Central memory CD8-positive, alpha-beta T cell (primary cell): Measurements from ENCODE around the gene MAMDC4.
A peak's percentile ranks its signal among the peaks of the same experiment; 100 is the strongest.
"Not testable (repeated sequence)": the region's sequence is repeated elsewhere in the genome, so short reads cannot be mapped to it uniquely, and the experiment has no call there.

Experiments
- ATAC-seq: fragments of 150-1000 bp; cut with Tn5 transposase; replicated peaks from 2 replicates; pipeline ENCODE4 v1.10.0; 2022; ENCODE audit warnings: mild to moderate bottlenecking, moderate FRiP score, moderate number of reproducible peaks; ENCODE audit not compliant: poor library complexity, severe bottlenecking; ENCODE audit errors: extremely low read depth
- DNase-seq, 2 donors: peaks; one replicate each; pipeline ENCODE4 v3.0.0; 2021; ENCODE audit warnings: low spot score in 2 of 2
- H3K27ac Mint-ChIP-seq: one replicate; pipeline ENCODE4 v1.8.0; 2022; ENCODE audit warnings: low read depth, mild to moderate bottlenecking, moderate library complexity, mixed read lengths
- H3K27me3 Mint-ChIP-seq: one replicate; pipeline ENCODE4 v1.8.0; 2022; ENCODE audit warnings: mixed read lengths
- H3K36me3 Mint-ChIP-seq: one replicate; pipeline ENCODE4 v1.8.0; 2022; ENCODE audit warnings: mild to moderate bottlenecking, moderate library complexity, mixed read lengths; ENCODE audit not compliant: insufficient read depth
- H3K4me1 Mint-ChIP-seq: one replicate; pipeline ENCODE4 v1.8.0; 2022; ENCODE audit warnings: mixed read lengths
- H3K4me3 Mint-ChIP-seq: one replicate; pipeline ENCODE4 v1.8.0; 2022; ENCODE audit warnings: mild to moderate bottlenecking, moderate library complexity, mixed read lengths
- H3K9me3 Mint-ChIP-seq: one replicate; pipeline ENCODE4 v1.8.0; 2022; ENCODE audit warnings: mixed read lengths

Gene MAMDC4

DNA sequence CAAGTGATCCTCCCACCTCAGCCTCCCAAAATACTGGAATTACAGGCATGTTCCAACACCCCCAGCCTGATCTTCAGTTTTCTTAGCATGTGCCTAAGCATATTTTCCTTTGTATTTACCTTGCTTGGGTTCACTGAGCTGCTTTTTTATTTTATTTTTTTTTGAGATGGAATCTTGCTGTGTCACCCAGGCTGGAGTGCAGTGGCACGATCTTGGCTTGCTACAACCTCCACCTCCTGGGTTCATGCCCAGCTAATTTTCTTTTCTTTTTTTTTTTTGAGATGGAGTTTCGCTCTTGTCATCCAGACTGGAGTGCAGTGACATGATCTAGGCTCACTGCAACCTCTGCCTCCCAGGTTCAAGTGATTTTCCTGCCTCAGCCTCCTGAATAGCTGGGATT is 17.5 kb downstream of the MAMDC4 start:
- not testable (repeated sequence) for H3K36me3 Mint-ChIP-seq, H3K4me3 Mint-ChIP-seq, H3K4me1 Mint-ChIP-seq, H3K27ac Mint-ChIP-seq, H3K9me3 Mint-ChIP-seq, DNase-seq, ATAC-seq, H3K27me3 Mint-ChIP-seq

DNA sequence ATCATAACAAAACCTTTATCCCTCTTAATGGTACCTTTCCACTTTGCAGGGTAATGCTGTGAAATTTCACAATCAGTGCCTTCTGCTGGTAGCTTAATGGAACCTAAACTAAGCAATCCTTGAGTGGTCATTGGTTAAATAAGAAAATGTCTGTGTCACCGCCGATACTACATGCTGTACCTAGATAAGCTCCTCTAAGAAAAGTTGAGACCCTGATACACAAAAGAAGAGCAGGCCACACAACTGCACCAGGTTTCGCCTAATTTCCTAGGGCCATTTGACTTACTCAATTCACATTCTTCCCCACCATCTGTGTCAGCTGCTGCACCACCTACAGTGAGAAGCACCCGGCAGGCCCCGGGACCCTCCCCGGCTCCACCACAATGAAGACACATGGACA is 23.0 kb downstream of the MAMDC4 start:
- peaks cover 3% of the 10 kb centered on the region for H3K36me3 Mint-ChIP-seq
- H3K9me3 Mint-ChIP-seq, result no peaks in the 10 kb centered on the region
- DNase-seq (no peak), ATAC-seq (no peak)
- H3K4me3 Mint-ChIP-seq, result no peak overlapping the region
- H3K27me3 Mint-ChIP-seq, result no peaks in the 10 kb centered on the region
- H3K4me1 Mint-ChIP-seq, result no peaks in the 10 kb centered on the region
- no peak overlapping the region for H3K27ac Mint-ChIP-seq

DNA sequence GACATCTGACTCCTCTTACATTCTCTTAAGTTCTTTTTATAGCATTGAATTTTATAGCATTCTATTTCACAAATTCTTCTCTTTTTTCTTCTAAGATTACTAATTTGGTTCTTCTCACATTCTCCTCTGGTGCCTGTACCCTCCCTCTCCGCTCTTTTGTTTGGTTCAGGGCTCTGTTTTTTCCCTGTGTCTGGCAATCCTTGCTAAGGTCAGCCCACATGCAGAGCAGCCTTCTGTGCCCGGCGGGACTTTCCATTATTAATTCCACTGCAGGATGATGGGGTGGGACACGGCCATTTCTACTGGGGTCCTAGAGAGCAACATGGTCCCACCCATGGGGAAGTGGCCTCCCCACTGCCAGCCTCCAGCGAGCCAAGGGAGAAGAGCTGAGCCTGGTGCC is 24.3 kb downstream of the MAMDC4 start:
- Mint-ChIP-seq H3K4me1 (peaks cover under 1% of the 10 kb centered on the region), H3K4me3 (no peak overlapping the region), H3K27ac (no peak overlapping the region), H3K9me3 (no peaks in the 10 kb centered on the region), H3K27me3 (no peaks in the 10 kb centered on the region), H3K36me3 (peaks cover 4% of the 10 kb centered on the region)
- DNase-seq, result no peak
- no peak for ATAC-seq

DNA sequence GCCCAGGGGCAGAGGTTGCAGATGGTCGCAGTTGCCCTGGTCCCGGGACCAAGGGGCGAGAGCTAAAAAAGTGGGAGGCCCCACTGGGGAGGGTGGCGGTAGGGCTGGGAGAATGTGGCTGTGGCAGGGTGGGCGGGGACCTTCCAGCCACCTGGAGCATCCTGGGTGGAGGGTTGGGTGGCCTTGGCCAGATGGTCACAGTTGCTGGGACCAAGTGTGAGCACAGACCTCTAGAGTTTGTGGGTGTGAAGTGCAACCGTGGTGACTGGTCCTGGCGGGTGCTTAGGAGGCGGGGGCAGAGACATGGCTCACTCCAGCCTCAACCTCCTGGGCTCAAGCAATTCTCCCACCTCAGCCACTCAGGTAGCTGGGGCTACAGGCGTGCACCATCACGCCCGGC is 28.5 kb downstream of the MAMDC4 start:
- ATAC-seq (no peak), DNase-seq (no peak)
- Mint-ChIP-seq H3K27ac (no peak overlapping the region), H3K4me3 (peak overlapping the region; percentile 16), H3K36me3 (peaks cover 3% of the 10 kb centered on the region), H3K4me1 (peaks cover 13% of the 10 kb centered on the region), H3K27me3 (no peaks in the 10 kb centered on the region), H3K9me3 (no peaks in the 10 kb centered on the region)

DNA sequence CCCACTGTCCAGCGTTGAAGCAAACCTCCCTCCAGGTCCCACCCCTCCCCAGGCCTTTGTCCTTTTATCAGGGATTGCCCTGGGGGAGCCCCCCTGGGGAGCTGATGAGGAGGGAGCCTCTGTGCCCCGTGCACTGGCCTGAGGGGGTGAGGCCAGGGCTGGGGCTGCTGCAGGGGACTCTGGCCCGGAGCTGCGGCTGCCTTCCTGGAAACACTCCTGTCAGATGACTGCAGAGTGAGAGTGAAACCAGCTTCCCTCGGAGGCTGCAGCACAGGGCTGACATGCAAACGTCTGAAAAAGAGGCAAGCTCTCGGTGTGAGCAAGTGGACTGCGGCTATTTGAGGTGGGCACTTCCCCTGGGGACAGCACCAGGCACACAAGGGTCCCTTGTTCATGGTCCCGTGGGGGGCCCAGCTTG is 29.6 kb downstream of the MAMDC4 start:
- DNase-seq (no peak), ATAC-seq (no peak)
- no peaks in the 10 kb centered on the region for H3K9me3 Mint-ChIP-seq
- peak overlapping the region; percentile 87 for H3K27ac Mint-ChIP-seq
- no peaks in the 10 kb centered on the region for H3K27me3 Mint-ChIP-seq
- H3K4me3 Mint-ChIP-seq, result peak overlapping the region; percentile 78
- H3K4me1 Mint-ChIP-seq, result peaks cover 13% of the 10 kb centered on the region
- H3K36me3 Mint-ChIP-seq, result peaks cover 6% of the 10 kb centered on the region

DNA sequence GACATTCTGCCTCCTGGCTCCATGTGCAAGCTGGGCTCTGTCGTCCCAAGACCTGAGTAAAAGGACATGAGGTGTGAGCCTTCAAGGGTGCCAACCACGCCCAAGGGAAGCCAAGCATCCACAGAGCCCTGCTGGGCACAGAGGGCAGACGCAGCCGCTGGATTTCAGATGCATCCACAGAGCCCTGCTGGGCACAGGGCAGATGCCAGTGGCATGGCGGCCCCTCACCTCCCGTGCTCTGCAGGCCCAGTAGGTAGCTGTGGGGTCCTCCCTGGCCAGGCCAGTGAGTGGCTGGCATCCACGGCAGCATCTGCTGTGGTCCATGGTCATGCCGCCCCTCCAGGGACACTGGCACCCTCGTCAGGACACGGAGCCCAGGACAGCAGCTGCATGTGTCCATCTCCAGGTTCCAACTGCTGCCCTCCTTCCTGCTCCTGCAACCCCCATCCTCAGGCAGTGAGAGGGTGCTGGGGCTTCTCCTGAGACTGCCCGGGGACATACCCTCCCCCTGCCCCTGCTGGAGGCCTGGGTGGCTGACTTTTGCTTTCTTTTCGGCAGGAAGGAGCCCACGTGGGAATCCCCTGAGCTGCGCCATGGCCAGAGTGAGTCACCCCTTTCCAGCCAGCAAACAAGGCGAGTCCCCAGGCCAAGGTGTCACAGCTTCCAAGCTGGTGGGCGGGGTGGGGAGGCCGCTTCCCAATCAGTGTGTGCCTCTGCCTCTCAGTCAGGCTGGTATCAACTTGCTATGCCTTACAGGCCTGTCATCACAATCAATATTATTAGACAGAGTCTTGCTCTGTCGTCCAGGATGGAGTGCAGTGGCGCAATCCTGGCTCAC is 30.2 kb downstream of the MAMDC4 start:
- Mint-ChIP-seq H3K4me1 (peaks cover 18% of the 10 kb centered on the region), H3K36me3 (peaks cover 6% of the 10 kb centered on the region), H3K9me3 (no peaks in the 10 kb centered on the region), H3K4me3 (peak overlapping the region; percentile 78), H3K27ac (peak overlapping the region; percentile 87), H3K27me3 (no peaks in the 10 kb centered on the region)
- peak; percentile 53 to 77 for DNase-seq
- ATAC-seq, result peak; percentile 61

DNA sequence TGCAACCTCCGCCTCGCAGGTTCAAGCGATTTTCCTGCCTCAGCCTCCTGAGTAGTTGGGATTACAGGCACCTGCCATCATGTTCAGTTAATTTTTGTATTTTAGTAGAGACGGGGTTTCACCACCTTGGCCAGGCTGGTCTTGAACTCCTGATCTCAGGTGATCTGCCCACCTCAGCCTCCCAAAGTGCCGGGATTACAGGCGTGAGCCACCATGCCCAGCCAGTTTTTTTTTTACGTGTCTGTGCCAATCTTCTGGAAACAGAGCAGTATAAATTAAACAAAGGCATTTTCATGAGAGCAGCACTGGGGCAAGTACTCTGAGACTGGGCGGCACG is 30.8 kb downstream of the MAMDC4 start:
- Mint-ChIP-seq H3K4me3 (peak overlapping the region; percentile 78), H3K4me1 (peaks cover 20% of the 10 kb centered on the region), H3K27ac (peak overlapping the region; percentile 87)
- ATAC-seq, H3K36me3 Mint-ChIP-seq, H3K9me3 Mint-ChIP-seq, H3K27me3 Mint-ChIP-seq, DNase-seq: not testable (repeated sequence)

DNA sequence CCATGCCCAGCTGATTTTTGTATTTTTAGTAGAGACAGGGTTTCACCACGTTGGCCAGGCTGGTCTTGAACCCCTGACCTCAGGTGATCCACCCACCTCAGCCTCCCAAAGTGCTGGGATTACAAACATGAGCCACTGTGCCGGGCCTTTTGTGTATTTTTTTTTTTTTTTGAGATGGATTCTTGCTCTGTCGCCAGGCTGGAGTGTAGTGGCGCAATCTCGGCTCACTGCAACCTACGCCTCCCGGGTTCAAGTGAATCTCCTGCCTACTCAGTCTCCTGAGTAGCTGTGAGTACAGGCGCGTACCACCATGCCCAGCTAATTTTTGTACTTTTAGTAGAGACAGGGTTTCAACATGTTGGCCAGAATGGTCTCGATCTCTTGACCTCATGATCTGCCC is 31.5 kb downstream of the MAMDC4 start:
- not testable (repeated sequence) for H3K9me3 Mint-ChIP-seq, H3K27me3 Mint-ChIP-seq, H3K27ac Mint-ChIP-seq, ATAC-seq, DNase-seq, H3K36me3 Mint-ChIP-seq, H3K4me3 Mint-ChIP-seq
- H3K4me1 Mint-ChIP-seq, result peaks cover 20% of the 10 kb centered on the region

DNA sequence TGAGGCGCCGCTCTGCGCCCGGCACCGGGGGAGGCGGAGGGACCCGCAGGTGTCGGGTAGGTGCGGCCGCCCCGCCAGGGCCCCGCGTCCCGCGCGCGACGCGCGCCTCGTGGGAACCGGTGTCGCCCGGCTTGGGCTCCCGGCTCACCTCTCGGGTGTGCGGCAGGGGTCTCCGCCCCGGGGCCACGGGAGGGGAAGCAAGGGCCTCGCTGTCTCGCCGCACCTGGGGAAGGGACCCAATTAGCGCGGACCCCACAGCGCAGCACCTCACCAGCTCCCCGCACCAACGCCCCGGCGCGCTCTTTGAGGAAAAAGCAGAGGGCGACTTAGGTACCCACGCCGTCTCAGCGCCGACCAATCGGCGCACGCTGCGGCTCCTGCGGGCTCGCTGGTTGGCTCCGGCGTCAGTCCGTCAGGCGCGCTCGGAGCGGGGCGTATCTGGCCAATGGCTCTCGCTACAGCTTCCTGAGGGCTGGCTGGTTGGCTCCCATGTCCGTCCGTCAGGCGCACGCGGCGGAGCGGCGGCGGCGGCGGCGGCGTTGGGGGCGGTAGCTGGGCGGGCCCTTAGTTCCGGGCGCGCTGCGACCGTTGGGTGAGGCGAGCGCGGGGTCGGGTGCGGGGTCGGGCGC is 33.9 kb downstream of the MAMDC4 start, which contains the start of gene TRAF2:
Gene TRAF2 (plus strand): TSS at position 567 of the 629 bp plus-strand sequence. CDS start 12,225 bp downstream, outside the sequence.
- H3K4me3 Mint-ChIP-seq, result peak within 1 kb of the TSS; percentile 73
- no peaks in the 10 kb centered on the region for H3K9me3 Mint-ChIP-seq
- peaks cover 3% of the 10 kb centered on the region for H3K36me3 Mint-ChIP-seq
- peak; percentile 91 to 97 for DNase-seq
- no peaks in the 10 kb centered on the region for H3K27me3 Mint-ChIP-seq
- H3K27ac Mint-ChIP-seq, result peak within 1 kb of the TSS; percentile 77
- peaks cover 20% of the 10 kb centered on the region for H3K4me1 Mint-ChIP-seq
- ATAC-seq, result peak; percentile 89

DNA sequence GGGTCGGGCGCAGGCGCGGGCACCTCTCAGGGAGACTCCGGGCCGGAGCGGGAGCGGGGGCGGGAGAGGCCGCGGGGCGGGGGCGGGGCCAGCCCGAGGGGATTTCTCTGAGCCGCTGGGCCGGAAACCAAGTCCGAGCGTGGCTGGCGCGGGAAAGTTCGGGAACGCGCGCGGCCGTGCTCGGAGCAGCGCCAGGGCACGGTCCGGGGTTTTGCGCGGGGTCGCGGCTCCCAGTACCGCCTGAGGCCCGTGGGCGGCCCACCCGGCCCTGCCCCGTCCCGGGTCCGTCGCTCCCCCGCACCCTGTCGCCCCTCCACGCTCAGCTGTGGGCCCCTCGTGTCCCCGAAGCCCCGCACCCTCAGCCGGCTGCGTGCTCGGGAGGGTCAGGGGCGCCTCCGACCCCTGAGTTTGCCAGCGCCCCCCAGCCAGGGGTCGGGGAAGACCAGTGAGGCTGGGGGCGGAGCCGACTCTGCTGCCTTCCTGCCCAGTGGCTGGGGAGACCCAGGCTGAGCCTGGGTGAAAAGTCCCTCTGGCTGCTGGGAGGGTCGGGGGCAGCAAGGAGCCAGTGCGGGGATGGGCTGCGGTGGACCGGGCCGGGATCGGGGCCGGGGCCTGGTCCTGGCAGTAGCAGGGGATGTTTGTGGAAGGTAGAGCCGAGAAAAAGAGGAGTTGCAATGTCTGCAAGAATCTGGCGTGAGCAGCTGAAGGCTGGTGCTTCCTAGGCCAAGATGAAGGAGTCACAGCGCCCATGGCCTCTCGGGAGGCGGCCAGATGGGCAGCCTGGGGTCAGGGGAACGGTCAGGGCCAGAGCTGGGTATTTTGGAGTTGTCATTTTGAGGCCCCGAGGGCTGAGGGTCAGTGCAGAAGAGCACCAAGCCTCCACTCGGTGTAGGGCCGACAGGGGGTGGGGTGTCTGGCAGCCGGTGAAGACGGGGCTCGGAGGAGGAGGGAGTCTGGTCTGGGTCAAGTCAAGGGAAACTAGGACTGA is 34.8 kb downstream of the MAMDC4 start:
- peak overlapping the region; percentile 73 for H3K4me3 Mint-ChIP-seq
- H3K36me3 Mint-ChIP-seq, result peaks cover 8% of the 10 kb centered on the region
- DNase-seq, result no peak
- peak; percentile 55 for ATAC-seq
- peaks cover 15% of the 10 kb centered on the region for H3K4me1 Mint-ChIP-seq
- no peaks in the 10 kb centered on the region for H3K27me3 Mint-ChIP-seq
- no peaks in the 10 kb centered on the region for H3K9me3 Mint-ChIP-seq
- H3K27ac Mint-ChIP-seq, result peak overlapping the region; percentile 77

DNA sequence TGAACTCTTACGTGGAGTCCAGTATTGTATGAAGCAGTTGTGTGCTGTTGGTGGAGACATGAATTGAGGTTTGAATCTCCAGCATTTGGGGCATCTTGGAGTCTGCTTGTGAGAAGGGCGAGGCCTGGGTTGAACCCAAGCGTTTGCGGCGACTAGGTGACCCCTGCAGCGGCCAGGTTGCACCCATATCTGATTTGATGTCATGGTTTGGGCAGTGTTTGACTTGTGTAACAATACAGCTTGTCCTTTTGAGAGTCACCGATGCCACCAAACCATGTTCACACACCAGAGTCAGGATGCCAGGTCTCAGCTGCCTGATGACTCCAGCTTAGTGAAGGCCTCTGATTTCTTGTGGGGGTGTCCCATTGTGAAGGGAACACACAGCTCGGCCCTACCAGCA is 36.3 kb downstream of the MAMDC4 start:
- no peaks in the 10 kb centered on the region for H3K27me3 Mint-ChIP-seq
- H3K36me3 Mint-ChIP-seq, result peaks cover 10% of the 10 kb centered on the region
- no peaks in the 10 kb centered on the region for H3K9me3 Mint-ChIP-seq
- no peak for DNase-seq
- peaks cover 6% of the 10 kb centered on the region for H3K4me1 Mint-ChIP-seq
- H3K4me3 Mint-ChIP-seq, result peak overlapping the region; percentile 73
- no peak for ATAC-seq
- H3K27ac Mint-ChIP-seq, result peak overlapping the region; percentile 77

DNA sequence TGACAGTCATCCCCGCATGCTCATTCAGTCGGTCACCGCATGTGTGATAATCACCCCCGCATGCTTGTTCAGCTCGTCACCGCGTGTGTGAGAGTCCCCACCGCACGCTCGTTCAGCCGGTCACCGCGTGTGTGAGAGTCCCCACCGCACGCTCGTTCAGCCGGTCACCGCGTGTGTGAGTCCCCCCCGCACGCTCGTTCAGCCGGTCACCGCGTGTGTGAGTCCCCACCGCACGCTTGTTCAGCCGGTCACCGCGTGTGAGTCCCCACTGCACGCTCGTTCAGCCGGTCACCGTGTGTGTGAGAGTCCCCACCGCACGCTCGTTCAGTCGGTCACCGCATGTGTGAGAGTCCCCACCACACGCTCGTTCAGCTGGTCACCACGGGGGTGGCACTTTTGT is 37.7 kb downstream of the MAMDC4 start:
- Mint-ChIP-seq H3K4me3 (no peak overlapping the region), H3K36me3 (peaks cover 11% of the 10 kb centered on the region), H3K9me3 (no peaks in the 10 kb centered on the region), H3K4me1 (peaks cover 15% of the 10 kb centered on the region), H3K27me3 (no peaks in the 10 kb centered on the region), H3K27ac (no peak overlapping the region)
- no peak for DNase-seq
- ATAC-seq, result no peak
